GM12872 (cell line): ENCODE results near the gene TMEM37.

ENCODE experiments used
- CTCF ChIP-seq: IDR thresholded peaks from 3 replicates; pipeline ENCODE4 v1.5.1; 2011; ENCODE audit warnings: low read depth, mild to moderate bottlenecking, low read length, moderate library complexity; ENCODE audit not compliant: insufficient read depth

TMEM37 gene

GRCh38 chr2:119441376-119442225, 9.9 kb downstream of the TMEM37 start:
- no peak for TF ChIP-seq CTCF

GRCh38 chr2:119442226-119442619, 10.6 kb downstream of the TMEM37 start:
- TF ChIP-seq CTCF = no peak

- no peak for TF ChIP-seq CTCF
Measured at GRCh38 chr2:119442850-119443249, 11.2 kb downstream of the TMEM37 start.

- TF ChIP-seq CTCF = no peak
Measured at GRCh38 chr2:119446037-119446436, 14.4 kb downstream of the TMEM37 start.

GRCh38 chr2:119448427-119449141, 16.9 kb downstream of the TMEM37 start:
- no peak for TF ChIP-seq CTCF

- no peak for TF ChIP-seq CTCF
Measured at GRCh38 chr2:119449521-119449920, 17.9 kb downstream of the TMEM37 start.

- no peak for TF ChIP-seq CTCF
Measured at GRCh38 chr2:119451336-119452050, 19.8 kb downstream of the TMEM37 start.
